Hepatocyte (in vitro differentiated cells): ENCODE data around the gene CBX5. TPM values are rescaled to one million over a fixed set of nuclear protein-coding genes. Genes with fewer than 3 reads are reported as not detected.
A peak's percentile ranks its signal among the peaks of the same experiment; 100 is the strongest.

Source experiments
- DNase-seq: peaks from one replicate; pipeline ENCODE4 v3.0.0-alpha.2; 2016; ENCODE audit warnings: low spot score
- H2AFZ ChIP-seq: fragments of 200-600 bp; sonication (generic); 2 replicates; pipeline ENCODE4 v1.6.0; 2016; ENCODE audit warnings: antibody characterized with exemption, mild to moderate bottlenecking
- H3K27ac ChIP-seq: fragments of 200-600 bp; sonication (generic); 2 replicates; pipeline ENCODE4 v1.5.1; 2016; ENCODE audit warnings: mild to moderate bottlenecking
- H3K27me3 ChIP-seq: fragments of 200-600 bp; sonication (generic); 2 replicates; pipeline ENCODE4 v1.6.1; 2016
- H3K36me3 ChIP-seq: fragments of 200-600 bp; sonication (generic); replicated peaks from 2 replicates; pipeline ENCODE4 v1.5.1; 2016; ENCODE audit warnings: low read depth; ENCODE audit not compliant: insufficient read depth
- H3K4me1 ChIP-seq: fragments of 200-600 bp; sonication (generic); 2 replicates; pipeline ENCODE4 v1.5.1; 2016; ENCODE audit warnings: mild to moderate bottlenecking, moderate library complexity; ENCODE audit not compliant: insufficient read depth
- H3K4me2 ChIP-seq: fragments of 200-600 bp; sonication (generic); 2 replicates; pipeline ENCODE4 v1.6.0; 2016
- H3K4me3 ChIP-seq: fragments of 200-600 bp; sonication (generic); 2 replicates; pipeline ENCODE4 v1.5.1; 2016; ENCODE audit warnings: mild to moderate bottlenecking
- H3K79me2 ChIP-seq: fragments of 200-600 bp; sonication (generic); 2 replicates; pipeline ENCODE4 v1.6.0; 2017; ENCODE audit warnings: mild to moderate bottlenecking
- H3K9me2 ChIP-seq: fragments of 200-600 bp; sonication (generic); replicated peaks from 2 replicates; pipeline ENCODE4 v1.6.0; 2017; ENCODE audit warnings: mild to moderate bottlenecking; ENCODE audit not compliant: insufficient read depth
- H3K9me3 ChIP-seq: fragments of 200-600 bp; sonication (generic); 2 replicates; pipeline ENCODE4 v1.5.1; 2016; ENCODE audit warnings: low read depth, mild to moderate bottlenecking
- H4K20me1 ChIP-seq: fragments of 200-600 bp; sonication (generic); 2 replicates; pipeline ENCODE4 v1.6.0; 2016; ENCODE audit warnings: mild to moderate bottlenecking; ENCODE audit not compliant: insufficient read depth, poor library complexity, severe bottlenecking
- EZH2 ChIP-seq: fragments of 200-600 bp; sonication (generic); IDR thresholded peaks from 2 replicates; pipeline ENCODE4 v1.6.1; 2016; ENCODE audit warnings: antibody characterized with exemption, mild to moderate bottlenecking, borderline replicate concordance
- EZH2phosphoT487 ChIP-seq: fragments of 200-600 bp; sonication (generic); IDR thresholded peaks from one replicate; pipeline ENCODE4 v1.6.1; 2018; ENCODE audit warnings: antibody characterized with exemption, mild to moderate bottlenecking, low read depth, moderate library complexity; ENCODE audit not compliant: unreplicated experiment, severe bottlenecking
- WGBS: methylation state at CpG from one replicate; pipeline ENCODE4 v1.1.6; 2016; ENCODE audit warnings: low lambda C conversion rate; ENCODE audit errors: missing lambda C conversion rate; 5-methylcytosine and 5-hydroxymethylcytosine counted together
- polyA plus RNA-seq: library from polyadenylated mRNA; unstranded; fragments of >200 nt; fragmentation: Nextera tagmentation; extraction: Ambion mirVana; gene quantifications from 2 replicates; pipeline ENCODE4 v1.2.1, GENCODE V29; 2016
- total RNA-seq: library from RNA; depleted of rRNA; stranded (reverse); fragments of >200 nt; gene quantifications from 2 replicates; pipeline ENCODE4 v1.2.3, GENCODE V29; 2014
- TF ChIP-seq, protein P1 (sequence below): fragments of 200-600 bp; sonication (generic); IDR thresholded peaks from 2 replicates; pipeline ENCODE4 v1.5.1; 2016; ENCODE audit warnings: antibody characterized with exemption, mild to moderate bottlenecking; ENCODE audit not compliant: poor library complexity

CBX5 gene
- total and polyA plus RNA-seq, 2 experiments from 2014 or later: 21.9 to 60.1 TPM

DNA sequence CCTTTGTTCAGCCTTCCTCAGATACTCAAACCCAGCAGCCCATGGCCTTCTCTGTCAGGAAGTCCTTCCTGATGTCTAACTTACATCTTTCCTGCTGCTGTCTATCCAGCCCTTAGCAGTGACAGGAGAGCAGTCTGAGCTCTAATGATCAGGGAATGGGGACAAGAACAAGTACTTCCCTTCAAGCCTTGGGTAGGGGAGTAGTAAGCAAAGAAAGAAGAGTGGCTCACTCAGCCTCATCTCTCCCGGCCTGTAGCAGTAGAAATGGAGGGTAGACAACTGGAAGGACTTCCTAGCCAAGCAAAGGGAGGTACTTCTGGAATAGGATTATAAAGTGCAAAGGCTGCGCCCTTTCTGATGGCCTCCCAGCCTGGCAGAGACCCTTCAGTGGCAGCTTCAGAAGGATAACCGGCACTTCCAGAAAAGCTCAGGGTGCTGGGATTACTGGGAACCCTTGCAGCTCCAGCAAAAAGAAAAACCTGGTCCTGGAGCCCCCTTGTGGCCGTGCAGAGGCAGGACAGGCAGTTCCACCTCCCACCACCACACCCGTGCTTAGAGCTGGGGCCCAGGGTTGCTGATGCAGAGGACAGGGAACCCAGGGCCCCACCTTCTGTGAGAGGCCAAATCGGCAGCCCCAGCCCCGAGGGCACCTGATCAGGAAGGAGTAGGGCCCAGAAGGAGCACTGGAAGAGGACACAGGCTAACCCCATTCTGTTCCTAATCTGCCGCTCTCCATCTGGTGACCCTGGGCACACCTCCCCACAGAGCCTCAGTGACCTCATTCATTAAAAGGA, 78.7 kb downstream of the CBX5 start:
- H2AFZ ChIP-seq: no peak overlapping the region
- peak; percentile 33 for TF ChIP-seq EZH2
- TF ChIP-seq EZH2phosphoT487: no peak
- TF ChIP-seq, protein P1, sequence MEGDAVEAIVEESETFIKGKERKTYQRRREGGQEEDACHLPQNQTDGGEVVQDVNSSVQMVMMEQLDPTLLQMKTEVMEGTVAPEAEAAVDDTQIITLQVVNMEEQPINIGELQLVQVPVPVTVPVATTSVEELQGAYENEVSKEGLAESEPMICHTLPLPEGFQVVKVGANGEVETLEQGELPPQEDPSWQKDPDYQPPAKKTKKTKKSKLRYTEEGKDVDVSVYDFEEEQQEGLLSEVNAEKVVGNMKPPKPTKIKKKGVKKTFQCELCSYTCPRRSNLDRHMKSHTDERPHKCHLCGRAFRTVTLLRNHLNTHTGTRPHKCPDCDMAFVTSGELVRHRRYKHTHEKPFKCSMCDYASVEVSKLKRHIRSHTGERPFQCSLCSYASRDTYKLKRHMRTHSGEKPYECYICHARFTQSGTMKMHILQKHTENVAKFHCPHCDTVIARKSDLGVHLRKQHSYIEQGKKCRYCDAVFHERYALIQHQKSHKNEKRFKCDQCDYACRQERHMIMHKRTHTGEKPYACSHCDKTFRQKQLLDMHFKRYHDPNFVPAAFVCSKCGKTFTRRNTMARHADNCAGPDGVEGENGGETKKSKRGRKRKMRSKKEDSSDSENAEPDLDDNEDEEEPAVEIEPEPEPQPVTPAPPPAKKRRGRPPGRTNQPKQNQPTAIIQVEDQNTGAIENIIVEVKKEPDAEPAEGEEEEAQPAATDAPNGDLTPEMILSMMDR: peak; percentile 90
- no peaks in the 10 kb centered on the region for H4K20me1 ChIP-seq
- no peak overlapping the region for H3K4me2 ChIP-seq
- peak; percentile 85 for DNase-seq
- no peaks in the 10 kb centered on the region for H3K9me3 ChIP-seq
- H3K9me2 ChIP-seq: no peaks in the 10 kb centered on the region
- no peaks in the 10 kb centered on the region for H3K36me3 ChIP-seq
- peaks cover 20% of the 10 kb centered on the region for H3K27me3 ChIP-seq
- H3K27ac ChIP-seq: no peak overlapping the region
- no peaks in the 10 kb centered on the region for H3K79me2 ChIP-seq
- 26% methylated on average over 8 of the region's 8 CpGs for WGBS
- H3K4me3 ChIP-seq: no peak overlapping the region
- peaks cover 15% of the 10 kb centered on the region for H3K4me1 ChIP-seq

GRCh38 chr12:54200412-54200811, 79.5 kb downstream of the CBX5 start:
- no peak overlapping the region for H3K4me2 ChIP-seq
- H3K9me2 ChIP-seq: no peaks in the 10 kb centered on the region
- H3K79me2 ChIP-seq: no peaks in the 10 kb centered on the region
- no peak overlapping the region for H3K27ac ChIP-seq
- no peak overlapping the region for H2AFZ ChIP-seq
- 93% methylated on average over 5 of the region's 5 CpGs for WGBS
- TF ChIP-seq EZH2phosphoT487: no peak
- no peak for TF ChIP-seq EZH2
- TF ChIP-seq, protein P1: no peak
- no peaks in the 10 kb centered on the region for H3K36me3 ChIP-seq
- no peaks in the 10 kb centered on the region for H4K20me1 ChIP-seq
- DNase-seq: no peak
- peaks cover 12% of the 10 kb centered on the region for H3K27me3 ChIP-seq
- peaks cover 21% of the 10 kb centered on the region for H3K4me1 ChIP-seq
- no peaks in the 10 kb centered on the region for H3K9me3 ChIP-seq
- H3K4me3 ChIP-seq: no peak overlapping the region

DNA sequence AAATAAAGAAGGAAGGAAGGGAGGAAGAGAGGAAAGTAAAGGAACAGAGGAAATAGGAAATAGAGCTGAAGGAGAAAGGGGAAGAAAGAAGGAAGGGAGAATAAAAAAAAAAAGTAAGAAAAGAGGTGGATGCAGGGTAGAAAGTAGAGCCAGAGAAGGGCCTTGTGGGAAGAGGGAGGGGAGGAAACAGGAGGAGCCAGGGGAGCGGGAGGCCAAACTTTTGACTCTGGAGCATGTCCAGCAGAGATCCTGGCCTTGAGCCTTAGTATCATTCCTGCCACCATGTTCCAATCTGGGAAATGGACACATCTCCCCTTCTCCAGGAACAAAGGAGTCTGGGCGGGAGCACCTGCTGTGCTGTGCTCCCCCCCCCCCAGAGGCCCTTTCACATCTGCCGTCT, 80.0 kb downstream of the CBX5 start:
- Histone ChIP-seq H3K79me2 (no peaks in the 10 kb centered on the region), H3K4me1 (peaks cover 21% of the 10 kb centered on the region), H3K9me2 (no peaks in the 10 kb centered on the region), H3K4me2 (no peak overlapping the region), H4K20me1 (no peaks in the 10 kb centered on the region), H3K4me3 (no peak overlapping the region), H3K27ac (no peak overlapping the region), H3K36me3 (no peaks in the 10 kb centered on the region), H3K9me3 (no peaks in the 10 kb centered on the region), H3K27me3 (peaks cover 7% of the 10 kb centered on the region), H2AFZ (no peak overlapping the region)
- 72% methylated on average over 3 of the region's 3 CpGs for WGBS
- no peak for DNase-seq
- TF ChIP-seq EZH2 (no peak), EZH2phosphoT487 (no peak)
- TF ChIP-seq, protein P1: no peak
